ENCODE measurements around the gene ANKRD34A.

ANKRD34A gene

DNA sequence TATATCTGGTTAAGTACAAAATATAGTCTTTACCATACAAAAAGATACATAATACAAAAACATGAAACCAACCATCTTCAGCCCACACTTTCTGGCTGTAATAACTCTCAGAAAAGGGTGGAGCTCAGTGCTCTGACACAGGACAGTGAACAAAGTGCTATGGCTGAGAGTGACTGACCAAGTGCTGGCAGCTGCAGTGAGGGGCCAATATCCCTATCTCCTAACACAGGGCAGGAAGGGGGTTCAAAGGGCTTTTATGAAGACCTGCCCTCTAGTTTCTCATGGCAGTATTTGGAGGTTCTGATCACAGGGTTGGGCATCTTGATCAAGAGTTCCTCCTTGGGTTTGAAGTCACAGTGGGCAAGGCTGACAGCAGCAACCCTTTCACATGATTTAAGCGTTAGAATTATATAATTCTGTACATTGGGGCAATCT is 28.1 kb upstream of the ANKRD34A start:
- TF ChIP-seq, protein P1, sequence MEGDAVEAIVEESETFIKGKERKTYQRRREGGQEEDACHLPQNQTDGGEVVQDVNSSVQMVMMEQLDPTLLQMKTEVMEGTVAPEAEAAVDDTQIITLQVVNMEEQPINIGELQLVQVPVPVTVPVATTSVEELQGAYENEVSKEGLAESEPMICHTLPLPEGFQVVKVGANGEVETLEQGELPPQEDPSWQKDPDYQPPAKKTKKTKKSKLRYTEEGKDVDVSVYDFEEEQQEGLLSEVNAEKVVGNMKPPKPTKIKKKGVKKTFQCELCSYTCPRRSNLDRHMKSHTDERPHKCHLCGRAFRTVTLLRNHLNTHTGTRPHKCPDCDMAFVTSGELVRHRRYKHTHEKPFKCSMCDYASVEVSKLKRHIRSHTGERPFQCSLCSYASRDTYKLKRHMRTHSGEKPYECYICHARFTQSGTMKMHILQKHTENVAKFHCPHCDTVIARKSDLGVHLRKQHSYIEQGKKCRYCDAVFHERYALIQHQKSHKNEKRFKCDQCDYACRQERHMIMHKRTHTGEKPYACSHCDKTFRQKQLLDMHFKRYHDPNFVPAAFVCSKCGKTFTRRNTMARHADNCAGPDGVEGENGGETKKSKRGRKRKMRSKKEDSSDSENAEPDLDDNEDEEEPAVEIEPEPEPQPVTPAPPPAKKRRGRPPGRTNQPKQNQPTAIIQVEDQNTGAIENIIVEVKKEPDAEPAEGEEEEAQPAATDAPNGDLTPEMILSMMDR (IDR thresholded peaks at IDR 0.05), result no peak
- Histone ChIP-seq H3K36me3 (peaks cover 47% of the 10 kb centered on the region), H3K4me1 (ENCODE audit: control insufficient read depth in 1 of 2, insufficient read depth in 1 of 2, low read depth in 1 of 2, low read length in 1 of 2) (peaks cover 41 to 58% of the 10 kb centered on the region in 2 experiments), H3K9me3 (no peaks in the 10 kb centered on the region), H3K27ac (peak overlapping the region; percentile 94), H3K27me3 (no peaks in the 10 kb centered on the region), H3K4me3 (ENCODE audit: low read depth in 1 of 2, low read length in 1 of 2) (peak overlapping the region; percentile 95 to 100)

DNA sequence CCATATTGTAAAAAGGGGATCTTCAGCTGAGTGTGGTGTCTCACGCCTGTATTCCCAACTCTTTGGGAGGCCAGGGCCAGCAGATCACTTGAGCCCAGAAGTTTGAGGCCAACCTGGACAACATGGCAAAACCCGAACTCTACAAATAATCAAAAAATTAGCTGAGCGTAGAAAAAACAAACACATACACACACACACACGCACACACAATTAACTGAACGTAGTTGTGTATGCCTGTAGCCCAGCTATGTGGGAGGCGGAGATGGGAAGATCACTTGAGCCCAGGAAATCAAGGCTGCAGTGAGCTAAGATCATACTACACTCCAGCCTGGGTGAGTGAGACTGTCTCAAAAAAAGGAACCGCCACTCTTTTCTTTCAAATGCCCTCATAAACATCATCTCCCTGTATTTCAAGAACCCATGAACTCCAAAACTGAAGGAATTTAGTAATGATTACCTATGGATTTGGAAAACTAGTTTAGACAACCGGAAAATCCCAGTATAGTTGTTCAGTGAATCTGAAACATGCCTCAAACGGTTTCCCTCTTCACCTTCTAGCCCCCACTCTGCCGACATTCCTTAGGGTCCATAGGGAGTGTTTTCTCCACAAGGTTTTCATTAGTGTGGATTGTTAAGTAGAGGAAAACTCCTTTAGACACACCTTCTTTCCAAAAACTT is 27.5 kb upstream of the ANKRD34A start:
- peaks cover 47% of the 10 kb centered on the region for H3K36me3 ChIP-seq
- peak overlapping the region; percentile 94 for H3K27ac ChIP-seq
- H3K9me3 ChIP-seq, result no peaks in the 10 kb centered on the region
- H3K4me3 ChIP-seq (ENCODE audit: low read depth in 1 of 2, low read length in 1 of 2), result peak overlapping the region; percentile 95 to 100
- H3K4me1 ChIP-seq (ENCODE audit: control insufficient read depth in 1 of 2, insufficient read depth in 1 of 2, low read depth in 1 of 2, low read length in 1 of 2), result peaks cover 41 to 56% of the 10 kb centered on the region in 2 experiments
- no peaks in the 10 kb centered on the region for H3K27me3 ChIP-seq
- TF ChIP-seq, protein P1 (IDR thresholded peaks at IDR 0.05), result no peak

DNA sequence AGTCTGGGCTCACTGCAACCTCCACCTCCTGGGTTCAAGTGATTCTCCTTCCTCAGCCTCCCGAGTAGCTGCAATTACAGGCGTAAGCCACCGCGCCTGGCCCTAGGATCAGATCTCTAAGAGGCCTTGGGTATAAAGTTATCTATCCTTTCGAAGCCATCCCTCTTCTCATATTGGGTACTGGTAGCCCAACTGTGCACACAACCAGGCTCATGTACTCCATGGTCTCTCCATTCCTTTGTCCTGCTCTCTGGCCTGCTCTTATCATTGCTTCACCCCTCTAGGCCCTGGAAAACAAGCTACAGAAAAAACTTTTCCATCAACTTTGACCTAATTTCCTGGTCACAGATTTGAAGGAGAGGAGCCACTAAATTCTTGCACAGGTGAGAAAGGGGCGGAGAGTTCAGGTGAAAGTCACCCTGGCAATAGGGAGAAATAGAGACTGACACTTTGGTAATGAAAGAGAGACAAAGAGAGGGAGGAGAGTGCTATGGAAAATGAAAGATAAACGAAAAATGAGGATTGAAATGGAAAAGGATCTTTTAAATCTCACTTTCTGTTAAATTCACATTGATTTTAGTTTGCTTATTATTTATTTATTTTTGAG is 26.0 kb upstream of the ANKRD34A start:
- TF ChIP-seq, protein P1 (IDR thresholded peaks at IDR 0.05), result no peak
- H3K27me3 ChIP-seq, result no peaks in the 10 kb centered on the region
- peak overlapping the region; percentile 94 for H3K27ac ChIP-seq
- H3K4me1 ChIP-seq (ENCODE audit: control insufficient read depth in 1 of 2, insufficient read depth in 1 of 2, low read depth in 1 of 2, low read length in 1 of 2), result peaks cover 55 to 70% of the 10 kb centered on the region in 2 experiments
- H3K36me3 ChIP-seq, result peaks cover 45% of the 10 kb centered on the region
- no peaks in the 10 kb centered on the region for H3K9me3 ChIP-seq
- no peak overlapping the region for H3K4me3 ChIP-seq (ENCODE audit: low read depth in 1 of 2, low read length in 1 of 2)

DNA sequence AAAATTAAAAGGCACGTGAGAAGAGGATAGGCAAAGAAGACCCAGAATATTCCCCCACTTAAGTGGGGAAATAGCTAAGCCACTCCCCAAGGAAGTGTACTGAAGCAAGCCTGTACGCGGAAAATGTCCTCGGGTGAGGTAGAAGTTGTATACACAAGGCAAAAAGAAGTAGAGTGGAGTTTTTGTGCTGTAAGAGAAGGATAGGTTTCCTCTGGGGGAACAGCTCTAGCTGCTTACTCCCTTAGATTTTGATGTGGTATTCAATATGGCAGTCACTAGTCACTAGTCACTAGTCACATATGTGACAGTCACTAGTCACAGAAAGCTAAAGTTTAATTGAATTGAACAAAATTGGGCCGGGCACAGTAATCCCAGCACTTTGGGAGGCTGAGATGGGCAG is 24.4 kb upstream of the ANKRD34A start:
- H3K4me1 ChIP-seq (ENCODE audit: control insufficient read depth in 1 of 2, insufficient read depth in 1 of 2, low read depth in 1 of 2, low read length in 1 of 2), result peaks cover 71 to 75% of the 10 kb centered on the region in 2 experiments
- no peaks in the 10 kb centered on the region for H3K9me3 ChIP-seq

DNA sequence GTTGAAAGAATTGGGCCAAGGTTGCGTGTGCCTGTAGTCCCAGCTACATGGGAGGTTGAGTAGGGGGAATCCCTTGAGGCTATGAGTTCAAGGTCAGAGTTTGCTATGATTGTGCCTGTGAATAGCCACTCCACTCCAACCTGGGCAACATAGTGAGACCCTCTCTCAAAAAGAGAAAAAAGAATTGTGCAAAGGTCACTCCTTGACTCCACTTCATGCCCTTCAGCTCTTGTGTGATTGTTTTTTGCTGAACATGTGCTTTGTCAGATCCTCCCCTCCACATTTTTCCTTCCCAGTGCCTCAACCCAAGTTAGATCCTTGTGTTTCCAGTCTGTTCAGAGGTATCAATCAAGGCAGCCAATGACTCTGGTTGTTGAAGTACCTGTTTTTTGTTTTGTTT is 23.6 kb upstream of the ANKRD34A start:
- H3K27ac ChIP-seq, result peak overlapping the region; percentile 56
- H3K27me3 ChIP-seq, result no peaks in the 10 kb centered on the region
- TF ChIP-seq, protein P1 (IDR thresholded peaks at IDR 0.05), result no peak
- H3K9me3 ChIP-seq, result no peaks in the 10 kb centered on the region
- H3K4me3 ChIP-seq (ENCODE audit: low read depth in 1 of 2, low read length in 1 of 2), result no peak overlapping the region
- H3K4me1 ChIP-seq (ENCODE audit: control insufficient read depth in 1 of 2, insufficient read depth in 1 of 2, low read depth in 1 of 2, low read length in 1 of 2), result peaks cover 75 to 78% of the 10 kb centered on the region in 2 experiments
- H3K36me3 ChIP-seq, result peaks cover 20% of the 10 kb centered on the region

More for the DNA sequence above, 24.4 kb upstream of the ANKRD34A start:
- Histone ChIP-seq H3K27ac (peak overlapping the region; percentile 56), H3K36me3 (peaks cover 29% of the 10 kb centered on the region), H3K4me3 (ENCODE audit: low read depth in 1 of 2, low read length in 1 of 2) (no peak overlapping the region), H3K27me3 (no peaks in the 10 kb centered on the region)
- TF ChIP-seq, protein P1 (IDR thresholded peaks at IDR 0.05), result no peak

All from neutrophil (primary cell).